HepG2 (cell line): ENCODE results near the gene RAB3D. TPM values are rescaled to one million over a fixed set of nuclear protein-coding genes. Genes with fewer than 3 reads are reported as not detected.

Source experiments
- ATF4 ChIP-seq, 2 experiments: fragments of 450-650 bp in 1 of 2; sonication (generic) in 1 of 2; formaldehyde crosslinking; IDR thresholded peaks; 2 replicates each; pipeline versions ENCODE4 v1.5.0 to v1.8.0; 2020 to 2022; ENCODE audit warnings: mild to moderate bottlenecking in 1 of 2, missing genetic modification reagents in 1 of 2
- CC2D1A ChIP-seq: sonication (generic); formaldehyde crosslinking; IDR thresholded peaks from 2 replicates; pipeline ENCODE4 v1.8.1; 2023; ENCODE audit warnings: mild to moderate bottlenecking, missing genetic modification reagents
- HNF1A ChIP-seq, 2 experiments: sonication (generic) in 1 of 2; formaldehyde crosslinking in 1 of 2; IDR thresholded peaks; 2 replicates each; pipeline versions ENCODE4 v1.4.0 to v1.6.1; 2016 to 2020; ENCODE audit warnings: borderline replicate concordance in 1 of 2, low read depth in 1 of 2, mild to moderate bottlenecking in 1 of 2, missing genetic modification reagents in 1 of 2
- KAT8 ChIP-seq: IDR thresholded peaks from 2 replicates; pipeline ENCODE4 v1.6.1; 2016; ENCODE audit warnings: missing genetic modification reagents, missing compliant biosample characterization
- LCORL ChIP-seq, 2 experiments: fragments of 450-650 bp in 1 of 2; sonication (generic) in 1 of 2; formaldehyde crosslinking in 1 of 2; IDR thresholded peaks; 2 replicates each; pipeline versions ENCODE4 v1.5.0 to v1.6.1; 2017 to 2020; ENCODE audit warnings: antibody characterized with exemption in 1 of 2, missing genetic modification reagents in 1 of 2
- MYC ChIP-seq: sonication (generic); formaldehyde crosslinking; IDR thresholded peaks from 2 replicates; pipeline ENCODE4 v1.9.0; 2021; ENCODE audit warnings: missing genetic modification reagents, borderline replicate concordance
- NR0B2 ChIP-seq: sonication (generic); formaldehyde crosslinking; IDR thresholded peaks from 2 replicates; pipeline ENCODE4 v1.4.0; 2020; ENCODE audit warnings: mild to moderate bottlenecking, missing genetic modification reagents
- NRL ChIP-seq: sonication (generic); formaldehyde crosslinking; IDR thresholded peaks from 2 replicates; pipeline ENCODE4 v1.5.0; 2020; ENCODE audit warnings: missing genetic modification reagents, mild to moderate bottlenecking, moderate library complexity, borderline replicate concordance
- RAD51 ChIP-seq: fragments of 450-650 bp; IDR thresholded peaks from 2 replicates; pipeline ENCODE4 v1.6.1; 2016; ENCODE audit warnings: borderline replicate concordance
- TAF1 ChIP-seq: sonication (generic); formaldehyde crosslinking; IDR thresholded peaks from 2 replicates; pipeline ENCODE4 v1.4.0; 2020; ENCODE audit warnings: missing genetic modification reagents
- WIZ ChIP-seq: sonication (generic); formaldehyde crosslinking; IDR thresholded peaks from 2 replicates; pipeline ENCODE4 v1.5.1; 2020; ENCODE audit warnings: mild to moderate bottlenecking, missing genetic modification reagents
- XBP1 ChIP-seq: sonication (generic); formaldehyde crosslinking; IDR thresholded peaks from 2 replicates; pipeline ENCODE4 v1.5.0; 2020; ENCODE audit warnings: missing genetic modification reagents
- ZBTB7A ChIP-seq: sonication (generic); formaldehyde crosslinking; IDR thresholded peaks from 2 replicates; pipeline ENCODE4 v1.8.0; 2022; ENCODE audit warnings: mild to moderate bottlenecking, missing genetic modification reagents
- ZBTB7B ChIP-seq: sonication (generic); formaldehyde crosslinking; IDR thresholded peaks from 2 replicates; pipeline ENCODE4 v1.4.0; 2020; ENCODE audit warnings: missing genetic modification reagents
- ZNF205 ChIP-seq: IDR thresholded peaks from 2 replicates; pipeline ENCODE4 v1.6.1; 2018; ENCODE audit warnings: missing biosample characterization, missing genetic modification reagents
- ZNF496 ChIP-seq: sonication (generic); formaldehyde crosslinking; IDR thresholded peaks from 2 replicates; pipeline ENCODE4 v1.8.1; 2023; ENCODE audit warnings: mild to moderate bottlenecking, moderate library complexity, missing genetic modification reagents; ENCODE audit not compliant: insufficient replicate concordance
- ZNF552 ChIP-seq: sonication (generic); formaldehyde crosslinking; IDR thresholded peaks from 2 replicates; pipeline ENCODE4 v1.9.0; 2022; ENCODE audit warnings: missing genetic modification reagents, mild to moderate bottlenecking, borderline replicate concordance
- ZNF597 ChIP-seq: sonication (generic); formaldehyde crosslinking; IDR thresholded peaks from 2 replicates; pipeline ENCODE4 v1.5.0; 2020; ENCODE audit warnings: missing genetic modification reagents
- ZNF724P ChIP-seq: sonication (generic); formaldehyde crosslinking; IDR thresholded peaks from 2 replicates; pipeline ENCODE4 v1.8.0; 2022; ENCODE audit warnings: missing genetic modification reagents, borderline replicate concordance
- ZSCAN12 ChIP-seq: sonication (generic); formaldehyde crosslinking; IDR thresholded peaks from 2 replicates; pipeline ENCODE4 v1.9.0; 2021; ENCODE audit warnings: mild to moderate bottlenecking, missing genetic modification reagents
- polyA plus RNA-seq, 8 experiments: library from polyadenylated mRNA; depleted of rRNA in 3 of 8; stranded (reverse) in 7 of 8; unstranded in 1 of 8; fragments of >200 nt; fragmentation: Illumina TruSeq in 4 of 8; extraction: Trizol in 4 of 8; gene quantifications; 2 replicates each; pipeline versions ENCODE4 v1.2.1 to v1.2.3, GENCODE V29; 2011 to 2016; ENCODE audit warnings: low read depth in 4 of 8, missing spikeins in 1 of 8, mixed read lengths in 1 of 8; ENCODE audit not compliant: insufficient read depth in 1 of 8
- total RNA-seq, 5 experiments: library from RNA; depleted of rRNA; stranded (reverse); fragments of >200 nt; fragmentation: Illumina TruSeq; extraction: Trizol; gene quantifications; 2 replicates each; pipeline ENCODE4 v1.2.3, GENCODE V29; 2016; ENCODE audit warnings: low read depth in 1 of 5

The RAB3D gene
- total and polyA plus RNA-seq, 2 of the 13 experiments (the other 11 are each of a cell fraction or from before 2014, with no cell fraction given): 2.0 to 16.1 TPM

GRCh38 chr19:11374433-11375142, 35.1 kb upstream of the RAB3D start, which contains the start of gene SWSAP1 (continued):
- TF ChIP-seq HNF1A (IDR thresholded peaks at IDR 0.05; ENCODE audit: low read depth) (no peak), HNF1A (CRISPR knock-in tag; IDR thresholded peaks at IDR 0.05; ENCODE audit: borderline replicate concordance) (peak; percentile 40; the same call in 1 of the 2 replicates), MYC (CRISPR knock-in tag) (peak; percentile 87; the same call in 1 of the 2 replicates), NR0B2 (no peak), RAD51 (no peak), ZNF205 (CRISPR knock-in tag) (no peak), LCORL (IDR thresholded peaks at IDR 0.05) (no peak), LCORL (CRISPR knock-in tag; IDR thresholded peaks at IDR 0.05) (no peak), WIZ (CRISPR knock-in tag) (peak; percentile 43; the same call in 1 of the 2 replicates), ZNF552 (0 out of 2 replicates have a peak, but pooled peaks have one; percentile 57), ZNF496 (CRISPR knock-in tag) (no peak), ATF4 (CRISPR knock-in tag; IDR thresholded peaks at IDR 0.05) (0 out of 4 replicates have a peak, but pooled peaks of 1 of the 2 experiments have one; percentile 40), ZNF597 (CRISPR knock-in tag) (no peak), NRL (CRISPR knock-in tag) (peak; percentile 96), ZNF724P (CRISPR knock-in tag) (0 out of 2 replicates have a peak, but pooled peaks have one; percentile 54), ZSCAN12 (no peak), CC2D1A (CRISPR knock-in tag) (no peak), ZBTB7B (CRISPR knock-in tag) (no peak), XBP1 (CRISPR knock-in tag) (no peak), TAF1 (CRISPR knock-in tag) (peak; percentile 87), KAT8 (peak; percentile 93), ZBTB7A (no peak)
